ENCODE results near the gene NCOA4. TPM values are rescaled to one million over a fixed set of nuclear protein-coding genes. Genes with fewer than 3 reads are reported as not detected.
"Not testable (repeated sequence)": the region's sequence is repeated elsewhere in the genome, so short reads cannot be mapped to it uniquely, and the experiment has no call there.

Gene NCOA4
- total and polyA plus RNA-seq, 4 experiments from 2014 or later = 71.1 to 246 (median 118) TPM

- no peaks in the 10 kb centered on the region for H3K4me1 Mint-ChIP-seq
- peaks cover 0 to 17% (median 10%) of the 10 kb centered on the region in 8 donors for H3K9me3 Mint-ChIP-seq
- ChIA-PET CTCF (ENCODE audit: partially characterized antibody) (no interaction called here), POLR2A (ENCODE audit: partially characterized antibody) (no interaction called here)
- peaks cover 0 to 3% of the 10 kb centered on the region in 2 donors for H3K27me3 Mint-ChIP-seq
- H3K4me3 Mint-ChIP-seq = no peak overlapping the region
- no peak overlapping the region for H3K27ac ChIP-seq (ENCODE audit: low read depth, low read length)
- no peaks in the 10 kb centered on the region for H3K4me1 ChIP-seq (ENCODE audit: insufficient read depth, low read length)
- H3K36me3 Mint-ChIP-seq = peaks cover 0 to 8% of the 10 kb centered on the region in 2 donors
- H3K27ac Mint-ChIP-seq = no peak overlapping the region
- H3K9me3 ChIP-seq (ENCODE audit: control insufficient read depth in 1 of 2, low read length in 2 of 2) = peaks cover 0 to 4% of the 10 kb centered on the region in 2 donors
- no peaks in the 10 kb centered on the region for H3K36me3 ChIP-seq (ENCODE audit: insufficient read depth, low read length)
- H3K4me3 ChIP-seq (ENCODE audit: low read length in 2 of 2) = no peak overlapping the region
- no peaks in the 10 kb centered on the region for H3K27me3 ChIP-seq (ENCODE audit: insufficient read depth, low read length)
- intact Hi-C loops (cut with micrococcal nuclease) = no loop called here
- DNase-seq = no peak
Measured at GRCh38 chr10:46060706-46061105, 30.3 kb upstream of the NCOA4 start.

GRCh38 chr10:46057927-46058326 lies 27.5 kb upstream of the NCOA4 start:
- H3K36me3 ChIP-seq (ENCODE audit: insufficient read depth, low read length); H3K27ac Mint-ChIP-seq; DNase-seq; H3K36me3 Mint-ChIP-seq; CTCF ChIA-PET (ENCODE audit: partially characterized antibody); H3K27ac ChIP-seq (ENCODE audit: low read depth, low read length); H3K27me3 Mint-ChIP-seq; H3K4me1 ChIP-seq (ENCODE audit: insufficient read depth, low read length); H3K4me1 Mint-ChIP-seq; H3K9me3 ChIP-seq (ENCODE audit: control insufficient read depth in 1 of 2, low read length in 2 of 2); H3K4me3 Mint-ChIP-seq; POLR2A ChIA-PET (ENCODE audit: partially characterized antibody); H3K27me3 ChIP-seq (ENCODE audit: insufficient read depth, low read length); intact Hi-C loops (cut with micrococcal nuclease); H3K4me3 ChIP-seq (ENCODE audit: low read length in 2 of 2): not testable (repeated sequence)
- H3K9me3 Mint-ChIP-seq = peaks cover 0 to 17% (median 10%) of the 10 kb centered on the region in 8 donors

- Mint-ChIP-seq H3K27me3 (peaks cover 2 to 3% of the 10 kb centered on the region in 2 donors), H3K4me1 (peaks cover 0 to 6% (median 1%) of the 10 kb centered on the region in 4 donors), H3K27ac (no peak overlapping the region), H3K9me3 (peaks cover 0 to 17% (median 10%) of the 10 kb centered on the region in 8 donors), H3K4me3 (no peak overlapping the region), H3K36me3 (peaks cover 0 to 8% of the 10 kb centered on the region in 2 donors)
- ChIA-PET POLR2A (ENCODE audit: partially characterized antibody) (no interaction called here), CTCF (ENCODE audit: partially characterized antibody) (no interaction called here)
- Histone ChIP-seq H3K9me3 (ENCODE audit: control insufficient read depth in 1 of 2, low read length in 2 of 2) (peaks cover 0 to 4% of the 10 kb centered on the region in 2 donors), H3K27ac (ENCODE audit: low read depth, low read length) (no peak overlapping the region), H3K4me1 (ENCODE audit: insufficient read depth, low read length) (no peaks in the 10 kb centered on the region), H3K4me3 (ENCODE audit: low read length in 2 of 2) (no peak overlapping the region), H3K27me3 (ENCODE audit: insufficient read depth, low read length) (no peaks in the 10 kb centered on the region), H3K36me3 (ENCODE audit: insufficient read depth, low read length) (no peaks in the 10 kb centered on the region)
- DNase-seq = no peak
- intact Hi-C loops (cut with micrococcal nuclease) = no loop called here
Measured at GRCh38 chr10:46057038-46057437, 26.6 kb upstream of the NCOA4 start.

- POLR2A ChIA-PET (ENCODE audit: partially characterized antibody) = no interaction called here
- Histone ChIP-seq H3K4me1 (ENCODE audit: insufficient read depth, low read length) (no peaks in the 10 kb centered on the region), H3K4me3 (ENCODE audit: low read length in 2 of 2) (no peak overlapping the region), H3K27ac (ENCODE audit: low read depth, low read length) (no peak overlapping the region), H3K9me3 (ENCODE audit: control insufficient read depth in 1 of 2, low read length in 2 of 2) (peaks cover 0 to 4% of the 10 kb centered on the region in 2 donors), H3K27me3 (ENCODE audit: insufficient read depth, low read length) (no peaks in the 10 kb centered on the region), H3K36me3 (ENCODE audit: insufficient read depth, low read length) (no peaks in the 10 kb centered on the region)
- DNase-seq = no peak
- intact Hi-C loops (cut with micrococcal nuclease) = no loop called here
- Mint-ChIP-seq H3K4me1 (peaks cover 0 to 7% (median 2%) of the 10 kb centered on the region in 4 donors), H3K36me3 (peaks cover 0 to 8% of the 10 kb centered on the region in 2 donors), H3K27ac (no peak overlapping the region), H3K27me3 (peaks cover 2 to 4% of the 10 kb centered on the region in 2 donors), H3K4me3 (no peak overlapping the region), H3K9me3 (peaks cover 0 to 17% (median 10%) of the 10 kb centered on the region in 8 donors)
- CTCF ChIA-PET (ENCODE audit: partially characterized antibody) = interaction anchor here (0.7 kb wide), 1 partner anchor 26 kb away, joined by 3 read pairs; the partner anchor contains the start of gene NCOA4
Measured at GRCh38 chr10:46055771-46056170, 25.3 kb upstream of the NCOA4 start.

- Mint-ChIP-seq H3K36me3 (peaks cover 0 to 8% of the 10 kb centered on the region in 2 donors), H3K27ac (no peak overlapping the region), H3K27me3 (peaks cover 2 to 5% of the 10 kb centered on the region in 2 donors), H3K9me3 (peaks cover 0 to 16% (median 10%) of the 10 kb centered on the region in 8 donors), H3K4me1 (peaks cover 0 to 9% (median 2%) of the 10 kb centered on the region in 4 donors), H3K4me3 (no peak overlapping the region)
- H3K36me3 ChIP-seq (ENCODE audit: insufficient read depth, low read length) = no peaks in the 10 kb centered on the region
- no peak overlapping the region for H3K4me3 ChIP-seq (ENCODE audit: low read length in 2 of 2)
- ChIA-PET POLR2A (ENCODE audit: partially characterized antibody) (no interaction called here), CTCF (ENCODE audit: partially characterized antibody) (no interaction called here)
- no peak overlapping the region for H3K27ac ChIP-seq (ENCODE audit: low read depth, low read length)
- H3K9me3 ChIP-seq (ENCODE audit: control insufficient read depth in 1 of 2, low read length in 2 of 2) = peaks cover 0 to 4% of the 10 kb centered on the region in 2 donors
- H3K4me1 ChIP-seq (ENCODE audit: insufficient read depth, low read length) = no peaks in the 10 kb centered on the region
- intact Hi-C loops (cut with micrococcal nuclease) = no loop called here
- no peaks in the 10 kb centered on the region for H3K27me3 ChIP-seq (ENCODE audit: insufficient read depth, low read length)
- DNase-seq = no peak
Measured at GRCh38 chr10:46053534-46054434, 23.4 kb upstream of the NCOA4 start.

GRCh38 chr10:46052791-46053375 lies 22.5 kb upstream of the NCOA4 start:
- Mint-ChIP-seq H3K36me3 (peaks cover 0 to 8% of the 10 kb centered on the region in 2 donors), H3K27ac (no peak overlapping the region), H3K27me3 (peaks cover 2 to 5% of the 10 kb centered on the region in 2 donors), H3K4me1 (peaks cover 0 to 9% (median 2%) of the 10 kb centered on the region in 4 donors), H3K4me3 (no peak overlapping the region), H3K9me3 (peaks cover 0 to 16% (median 10%) of the 10 kb centered on the region in 8 donors)
- intact Hi-C loops (cut with micrococcal nuclease) = no loop called here
- Histone ChIP-seq H3K27ac (ENCODE audit: low read depth, low read length) (no peak overlapping the region), H3K36me3 (ENCODE audit: insufficient read depth, low read length) (no peaks in the 10 kb centered on the region), H3K27me3 (ENCODE audit: insufficient read depth, low read length) (no peaks in the 10 kb centered on the region), H3K4me1 (ENCODE audit: insufficient read depth, low read length) (no peaks in the 10 kb centered on the region), H3K4me3 (ENCODE audit: low read length in 2 of 2) (no peak overlapping the region), H3K9me3 (ENCODE audit: control insufficient read depth in 1 of 2, low read length in 2 of 2) (peaks cover 0 to 4% of the 10 kb centered on the region in 2 donors)
- CTCF ChIA-PET (ENCODE audit: partially characterized antibody) = no interaction called here
- no peak for DNase-seq
- POLR2A ChIA-PET (ENCODE audit: partially characterized antibody) = no interaction called here

- H3K9me3 ChIP-seq (ENCODE audit: control insufficient read depth in 1 of 2, low read length in 2 of 2) = peaks cover 0 to under 1% of the 10 kb centered on the region in 2 donors
- Mint-ChIP-seq H3K36me3 (peaks cover 0 to 4% of the 10 kb centered on the region in 2 donors), H3K27ac (no peak overlapping the region), H3K9me3 (peaks cover 0 to 12% (median 6%) of the 10 kb centered on the region in 8 donors), H3K27me3 (peaks cover 2 to 5% of the 10 kb centered on the region in 2 donors), H3K4me1 (peaks cover 0 to 9% (median 2%) of the 10 kb centered on the region in 4 donors), H3K4me3 (no peak overlapping the region)
- intact Hi-C loops (cut with micrococcal nuclease) = no loop called here
- no peak for DNase-seq
- no peaks in the 10 kb centered on the region for H3K36me3 ChIP-seq (ENCODE audit: insufficient read depth, low read length)
- H3K27ac ChIP-seq (ENCODE audit: low read depth, low read length) = no peak overlapping the region
- ChIA-PET POLR2A (ENCODE audit: partially characterized antibody) (no interaction called here), CTCF (ENCODE audit: partially characterized antibody) (no interaction called here)
- H3K4me3 ChIP-seq (ENCODE audit: low read length in 2 of 2) = no peak overlapping the region
- no peaks in the 10 kb centered on the region for H3K4me1 ChIP-seq (ENCODE audit: insufficient read depth, low read length)
- no peaks in the 10 kb centered on the region for H3K27me3 ChIP-seq (ENCODE audit: insufficient read depth, low read length)
Measured at GRCh38 chr10:46052057-46052790, 21.8 kb upstream of the NCOA4 start.
